ENCODE measurements around the gene GLB1L. TPM values are rescaled to one million over a fixed set of nuclear protein-coding genes. Genes with fewer than 3 reads are reported as not detected.

Gene GLB1L
- total and polyA plus RNA-seq, 2 of the 8 experiments (the other 6 are each of a cell fraction or from before 2014, with no cell fraction given), result 3.7 to 4.0 TPM

DNA sequence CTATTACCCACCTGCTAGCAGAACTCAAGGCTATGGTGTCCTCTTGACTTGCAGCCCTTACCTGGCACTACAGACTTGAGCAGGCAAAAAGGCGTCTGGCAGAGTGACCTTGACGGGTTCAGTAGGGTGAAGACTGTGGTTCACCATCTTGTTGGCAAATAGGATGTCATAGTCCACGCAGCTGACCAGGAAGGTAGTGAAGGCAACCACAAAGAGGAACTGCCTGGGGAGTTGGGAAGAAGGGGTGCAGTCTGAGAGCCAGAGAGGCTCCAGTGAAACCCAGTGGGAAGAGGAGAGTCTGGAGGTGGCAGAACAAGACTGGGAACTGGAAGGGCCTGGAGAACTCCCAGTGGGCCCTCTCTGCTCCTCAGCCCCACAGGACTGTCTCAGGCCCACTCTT, 19.9 kb downstream of the GLB1L start:
- TF ChIP-seq RFX5 (IDR thresholded peaks at IDR 0.05; ENCODE audit: borderline replicate concordance, low read depth, low read length) (no peak), FOSL1 (IDR thresholded peaks at IDR 0.05; ENCODE audit: insufficient read depth, low read depth, low read length) (no peak), RNF2 (IDR thresholded peaks at IDR 0.05; ENCODE audit: borderline replicate concordance, low read depth, low read length, missing control alignments, poor library complexity, severe bottlenecking) (no peak), HDAC2 (IDR thresholded peaks at IDR 0.05; ENCODE audit: borderline replicate concordance in 1 of 2, low read depth in 2 of 2, low read length in 2 of 2) (no peak)
- TF ChIP-seq, protein P1, sequence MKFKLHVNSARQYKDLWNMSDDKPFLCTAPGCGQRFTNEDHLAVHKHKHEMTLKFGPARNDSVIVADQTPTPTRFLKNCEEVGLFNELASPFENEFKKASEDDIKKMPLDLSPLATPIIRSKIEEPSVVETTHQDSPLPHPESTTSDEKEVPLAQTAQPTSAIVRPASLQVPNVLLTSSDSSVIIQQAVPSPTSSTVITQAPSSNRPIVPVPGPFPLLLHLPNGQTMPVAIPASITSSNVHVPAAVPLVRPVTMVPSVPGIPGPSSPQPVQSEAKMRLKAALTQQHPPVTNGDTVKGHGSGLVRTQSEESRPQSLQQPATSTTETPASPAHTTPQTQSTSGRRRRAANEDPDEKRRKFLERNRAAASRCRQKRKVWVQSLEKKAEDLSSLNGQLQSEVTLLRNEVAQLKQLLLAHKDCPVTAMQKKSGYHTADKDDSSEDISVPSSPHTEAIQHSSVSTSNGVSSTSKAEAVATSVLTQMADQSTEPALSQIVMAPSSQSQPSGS (IDR thresholded peaks at IDR 0.05; ENCODE audit: low read length), result no peak
- ChIA-PET POLR2A (ENCODE audit: partially characterized antibody) (interaction anchor here (14.0 kb wide), 1 partner anchor 23 kb away, joined by 190 read pairs; the partner anchor contains the start of genes GLB1L, STK16, TUBA4A and TUBA4B), CTCF (ENCODE audit: partially characterized antibody) (interaction anchor here (2.2 kb wide), 1 partner anchor 23 kb away, joined by 6 read pairs; no protein-coding TSS in a partner anchor)
- Histone ChIP-seq H3K23me2 (ENCODE audit: low read depth, low read length) (peaks cover 6% of the 10 kb centered on the region; the same call in 1 of the 2 replicates), H3K14ac (ENCODE audit: insufficient read length) (no peak overlapping the region), H2AFZ (ENCODE audit: low read length) (no peak overlapping the region), H2BK15ac (ENCODE audit: low read length) (no peak overlapping the region), H3K4me2 (ENCODE audit: insufficient read depth in 1 of 2, low read depth in 2 of 2, low read length in 2 of 2) (no peak overlapping the region), H3K4me1 (replicated peaks in 1 of 4; ENCODE audit: control insufficient read depth in 3 of 4, insufficient read depth in 4 of 4, low read length in 3 of 4) (peaks cover 0 to 6% (median 3%) of the 10 kb centered on the region in 4 experiments; a peak in 5 of 7 replicates), H2BK120ac (replicated peaks; ENCODE audit: low read depth, low read length) (no peak overlapping the region), H3K79me2 (ENCODE audit: control insufficient read depth in 1 of 2, insufficient read depth in 2 of 2, low read length in 2 of 2) (peaks cover 0 to 9% of the 10 kb centered on the region in 2 experiments; a peak in 2 of 4 replicates), H3K23ac (ENCODE audit: insufficient read length) (no peak overlapping the region), H3K4ac (replicated peaks; ENCODE audit: insufficient read length, low read depth, low read length) (no peak overlapping the region), H3K79me1 (ENCODE audit: low read depth, low read length) (no peaks in the 10 kb centered on the region; the same call in 1 of the 2 replicates), H2AK5ac (ENCODE audit: low read depth, low read length) (no peak overlapping the region), H4K91ac (replicated peaks; ENCODE audit: insufficient read length, low read length) (no peak overlapping the region), H3K27me3 (replicated peaks in 1 of 4; ENCODE audit: control insufficient read depth in 3 of 4, extremely low read depth in 1 of 4, insufficient read depth in 3 of 4, low read length in 3 of 4) (no peaks in the 10 kb centered on the region; a peak in 1 of 7 replicates), H3K18ac (ENCODE audit: extremely low read depth, low read length) (no peak overlapping the region), H2BK5ac (ENCODE audit: low read depth, low read length) (no peak overlapping the region), H4K20me1 (replicated peaks in 1 of 2; ENCODE audit: control insufficient read depth in 1 of 2, insufficient read depth in 2 of 2, low read length in 2 of 2) (peaks cover 0 to 7% of the 10 kb centered on the region in 2 experiments), H3K4me3 (ENCODE audit: extremely low read depth in 1 of 4, insufficient read depth in 2 of 4, low read depth in 3 of 4, low read length in 4 of 4) (no peak overlapping the region), H2BK12ac (ENCODE audit: low read depth, low read length) (no peak overlapping the region), H4K5ac (ENCODE audit: insufficient read length, low read depth, low read length) (no peak overlapping the region), H4K8ac (ENCODE audit: extremely low read depth, insufficient read depth, low read length) (no peak overlapping the region), H3K56ac (replicated peaks; ENCODE audit: insufficient read length, low read depth, low read length) (no peak overlapping the region), H3K9me3 (ENCODE audit: insufficient read depth in 2 of 2, low read depth in 1 of 2, low read length in 1 of 2) (no peaks in the 10 kb centered on the region), H3K27ac (ENCODE audit: low read depth, low read length) (no peak overlapping the region), H2BK20ac (ENCODE audit: low read length) (no peak overlapping the region), H3K36me3 (ENCODE audit: control insufficient read depth in 2 of 4, insufficient read depth in 4 of 4, low read length in 3 of 4) (peaks cover 10 to 48% (median 35%) of the 10 kb centered on the region in 4 experiments; a peak in 6 of 8 replicates), H3K9ac (replicated peaks in 1 of 4; ENCODE audit: extremely low read depth in 1 of 4, low read depth in 3 of 4, low read length in 3 of 4) (no peak overlapping the region)
- WGBS, 2 experiments (ENCODE audit: extremely low coverage in 1 of 2, insufficient coverage in 1 of 2, insufficient read length in 1 of 2, insufficient replicate concordance in 2 of 2, low coverage in 1 of 2, low lambda C conversion rate in 2 of 2, missing lambda C conversion rate in 1 of 2), result 89% methylated on average over 3 of the region's 3 CpGs; no CpG with 5 or more reads in 1 of the 2 experiments
- no peak for DNase-seq (ENCODE audit: low read depth in 1 of 2, low spot score in 2 of 2)
- FAIRE-seq, result no peak
